Endothelial cell of umbilical vein (primary cell): ENCODE measurements around the gene TOP2A. TPM values are rescaled to one million over a fixed set of nuclear protein-coding genes. Genes with fewer than 3 reads are reported as not detected.

Experiments
- BruUV-seq: library from RNA; stranded (reverse); fragments of 400-500 nt; replicated peaks from 2 replicates; lab custom pipeline; 2021; lab: Mats Ljungman, UMichigan
- CTCF ChIA-PET: fragments of 300-600, 350-600 bp; sonication (Branson Sonifier 250); formaldehyde crosslinking; loops from one replicate; lab custom pipeline; 2021; ENCODE audit warnings: antibody characterized with exemption, inconsistent platforms; lab: Charles Lee
- POLR2A ChIA-PET: fragments of 300-600, 350-600 bp; sonication (Branson Sonifier 250); formaldehyde crosslinking; loops from one replicate; lab custom pipeline; 2021; ENCODE audit warnings: antibody characterized with exemption, inconsistent platforms; lab: Charles Lee
- DNase-seq: peaks from one replicate; pipeline ENCODE4 v3.0.0-alpha.2; 2011; ENCODE audit warnings: low read depth, low spot score
- FAIRE-seq: peaks from 2 replicates; lab custom pipeline; 2011; peaks lifted over from hg19 to GRCh38; lab: Jason Lieb, UNC
- H2AFZ ChIP-seq: 2 replicates; pipeline ENCODE4 v1.6.0; 2012; ENCODE audit warnings: low read depth, low read length, control low read depth, inconsistent platforms
- H3K27ac ChIP-seq: 2 replicates; pipeline ENCODE4 v1.5.1; 2011; ENCODE audit warnings: low read depth, mild to moderate bottlenecking, control low read depth, low read length, moderate library complexity; ENCODE audit not compliant: insufficient read depth
- H3K27me3 ChIP-seq, 2 experiments: 2 replicates each; pipeline versions ENCODE4 v1.6.0 to v1.6.1; 2011; ENCODE audit warnings: low read length in 2 of 2, mixed read lengths in 1 of 2; ENCODE audit not compliant: control insufficient read depth in 2 of 2, insufficient read depth in 2 of 2
- H3K36me3 ChIP-seq, 2 experiments: 2 replicates in 1 of 2; 3 replicates in 1 of 2; pipeline ENCODE4 v1.5.1; 2011; ENCODE audit warnings: low read length in 2 of 2, mild to moderate bottlenecking in 1 of 2, moderate library complexity in 1 of 2; ENCODE audit not compliant: control insufficient read depth in 2 of 2, insufficient read depth in 2 of 2; ENCODE audit errors: extremely low read depth in 1 of 2
- H3K4me1 ChIP-seq: 3 replicates; pipeline ENCODE4 v1.5.1; 2011; ENCODE audit warnings: mild to moderate bottlenecking, low read length; ENCODE audit not compliant: control insufficient read depth, insufficient read depth; ENCODE audit errors: extremely low read depth
- H3K4me2 ChIP-seq: 2 replicates; pipeline ENCODE4 v1.6.1; 2011; ENCODE audit warnings: low read length, control low read depth, mixed read lengths; ENCODE audit not compliant: insufficient read depth
- H3K4me3 ChIP-seq, 3 experiments: fragments of 200-600 bp in 1 of 3; sonication (generic), shearing (Covaris generic) in 1 of 3; replicated peaks in 1 of 3; 2 replicates each; pipeline ENCODE4 v1.5.1; 2011 to 2016; ENCODE audit warnings: control low read depth in 3 of 3, low read length in 3 of 3, mild to moderate bottlenecking in 2 of 3, inconsistent platforms in 1 of 3, low read depth in 1 of 3, moderate library complexity in 1 of 3; ENCODE audit not compliant: insufficient read depth in 1 of 3
- H3K79me2 ChIP-seq: 2 replicates; pipeline ENCODE4 v1.6.0; 2012; ENCODE audit warnings: low read length, inconsistent platforms; ENCODE audit not compliant: control insufficient read depth, insufficient read depth
- H3K9ac ChIP-seq: replicated peaks from 2 replicates; pipeline ENCODE3; 2011; ENCODE audit warnings: low read length, control low read depth; ENCODE audit not compliant: insufficient read depth; ENCODE audit errors: extremely low read depth
- H3K9me1 ChIP-seq: replicated peaks from 3 replicates; pipeline ENCODE4 v1.6.0; 2011; ENCODE audit warnings: mild to moderate bottlenecking, low read length; ENCODE audit not compliant: control insufficient read depth, insufficient read depth; ENCODE audit errors: extremely low read depth
- H3K9me3 ChIP-seq: replicated peaks from 2 replicates; pipeline ENCODE4 v1.5.1; 2012; ENCODE audit warnings: low read length, inconsistent platforms; ENCODE audit not compliant: control insufficient read depth, insufficient read depth
- H4K20me1 ChIP-seq: replicated peaks from 2 replicates; pipeline ENCODE3; 2011; ENCODE audit warnings: mild to moderate bottlenecking, low read length; ENCODE audit not compliant: control insufficient read depth, insufficient read depth; ENCODE audit errors: extremely low read depth
- EZH2 ChIP-seq: IDR thresholded peaks from 2 replicates; pipeline ENCODE4 v1.6.1; 2012; ENCODE audit warnings: borderline replicate concordance, low read depth, mild to moderate bottlenecking, moderate library complexity, low read length, inconsistent platforms; ENCODE audit not compliant: severe bottlenecking
- FOS ChIP-seq: IDR thresholded peaks from 2 replicates; pipeline ENCODE4 v1.6.1; 2011; ENCODE audit warnings: mild to moderate bottlenecking, low read length, moderate library complexity, borderline replicate concordance; ENCODE audit not compliant: insufficient read depth
- GATA2 ChIP-seq: IDR thresholded peaks from 2 replicates; pipeline ENCODE4 v1.7.0; 2011; ENCODE audit warnings: low read depth, mild to moderate bottlenecking, moderate library complexity, mixed read lengths, low read length; ENCODE audit not compliant: insufficient read length, insufficient read depth
- JUN ChIP-seq: IDR thresholded peaks from 2 replicates; pipeline ENCODE4 v1.6.1; 2011; ENCODE audit warnings: borderline replicate concordance, low read depth; ENCODE audit not compliant: insufficient read length, insufficient read depth
- MAX ChIP-seq: IDR thresholded peaks from 2 replicates; pipeline ENCODE4 v1.6.1; 2011; ENCODE audit not compliant: insufficient read depth, insufficient read length
- MYC ChIP-seq: IDR thresholded peaks from one replicate; pipeline ENCODE4 v1.6.1; 2011; ENCODE audit warnings: mild to moderate bottlenecking, low read depth, low read length
- POLR2A ChIP-seq: IDR thresholded peaks from 2 replicates; pipeline ENCODE4 v1.6.1; 2012; ENCODE audit warnings: low read depth, mild to moderate bottlenecking, control low read depth, low read length
- POLR2AphosphoS5 ChIP-seq: IDR thresholded peaks from 2 replicates; pipeline ENCODE4 v1.6.1; 2012; ENCODE audit warnings: low read depth, mild to moderate bottlenecking, control low read depth, low read length, moderate library complexity; ENCODE audit not compliant: insufficient read depth
- dilution Hi-C: fragments of 300-500 bp; cut with MboI; formaldehyde crosslinking; loops from one replicate; pipeline ENCODE4 v1.15.0; 2019; ENCODE audit warnings: low sequenced_read_pairs; ENCODE audit not compliant: extremely low pct_ligation_motif_present
- intact Hi-C: fragments of 100-400 bp; cut with micrococcal nuclease; formaldehyde crosslinking; loops from one replicate; pipeline ENCODE4 v1.10.0; 2022
- polyA plus RNA-seq, 4 experiments: library from polyadenylated mRNA; depleted of rRNA in 3 of 4; stranded (reverse) in 3 of 4; unstranded in 1 of 4; fragments of >200 nt; gene quantifications; 2 replicates each; pipeline versions ENCODE4 v1.2.1 to v1.2.3, GENCODE V29; 2011 to 2012; ENCODE audit warnings: missing spikeins in 1 of 4
- total RNA-seq: library from RNA; stranded (reverse); gene quantifications from 2 replicates; pipeline ENCODE4 v1.2.3, GENCODE V29; 2021
- TF ChIP-seq, protein P1 (sequence below), 2 donors: IDR thresholded peaks; 1 replicate in 1 of 2; 2 replicates in 1 of 2; pipeline ENCODE4 v1.5.1; 2011; ENCODE audit warnings: low read length in 2 of 2, mild to moderate bottlenecking in 2 of 2, moderate library complexity in 2 of 2, control low read depth in 1 of 2, inconsistent platforms in 1 of 2, low read depth in 1 of 2; ENCODE audit not compliant: insufficient read depth in 1 of 2; ENCODE audit errors: extremely low read depth in 1 of 2

The TOP2A gene
- total and polyA plus RNA-seq, 2 donors (not counting 3 experiments of a cell fraction or from before 2014, with no cell fraction given): 31.3 to 160 TPM

DNA sequence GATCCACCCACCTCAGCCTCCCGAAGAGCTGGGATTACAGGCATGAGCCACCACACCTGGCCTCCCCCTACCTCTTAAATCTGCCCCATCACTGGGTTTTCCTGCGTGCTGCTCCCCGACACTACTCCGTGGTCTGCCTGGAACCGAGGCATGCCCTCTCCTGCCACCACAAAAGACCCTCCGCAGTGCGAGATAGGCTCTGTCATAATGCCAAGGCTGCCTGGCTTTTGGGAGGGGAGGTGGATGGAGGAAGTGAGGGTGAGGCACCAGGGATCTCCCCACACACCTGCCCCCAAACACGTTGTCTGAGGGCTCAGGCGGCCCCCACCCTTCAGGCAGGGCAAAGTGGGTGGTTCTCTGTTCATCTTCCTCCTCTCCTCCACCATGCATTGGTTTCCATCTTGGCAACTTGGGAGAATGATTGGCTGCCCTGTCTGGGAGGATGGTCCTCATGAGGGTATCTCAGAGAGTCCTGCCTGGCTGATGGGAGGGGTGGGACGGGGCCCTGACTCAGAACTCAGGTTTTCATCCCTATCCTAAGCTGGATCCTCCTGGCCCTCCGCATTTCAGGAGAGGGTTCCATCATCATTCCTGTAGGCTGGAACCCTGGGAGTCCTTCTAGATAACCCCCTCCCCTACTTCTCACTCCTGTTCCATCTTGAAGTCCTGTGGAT is 48.7 kb upstream of the TOP2A start:
- Histone ChIP-seq H3K4me3 (no peak overlapping the region), H3K79me2 (no peaks in the 10 kb centered on the region), H3K9ac (no peak overlapping the region), H3K27ac (no peak overlapping the region), H3K9me3 (no peaks in the 10 kb centered on the region), H3K36me3 (no peaks in the 10 kb centered on the region), H4K20me1 (no peaks in the 10 kb centered on the region), H3K9me1 (no peaks in the 10 kb centered on the region), H3K4me1 (no peaks in the 10 kb centered on the region), H2AFZ (no peak overlapping the region), H3K27me3 (peaks cover 0 to 8% of the 10 kb centered on the region in 2 experiments), H3K4me2 (no peak overlapping the region)
- dilution Hi-C loops: no loop called here
- intact Hi-C loops: no loop called here
- BruUV-seq: no TSS peak
- DNase-seq (no peak), FAIRE-seq (no peak)
- TF ChIP-seq, protein P1, sequence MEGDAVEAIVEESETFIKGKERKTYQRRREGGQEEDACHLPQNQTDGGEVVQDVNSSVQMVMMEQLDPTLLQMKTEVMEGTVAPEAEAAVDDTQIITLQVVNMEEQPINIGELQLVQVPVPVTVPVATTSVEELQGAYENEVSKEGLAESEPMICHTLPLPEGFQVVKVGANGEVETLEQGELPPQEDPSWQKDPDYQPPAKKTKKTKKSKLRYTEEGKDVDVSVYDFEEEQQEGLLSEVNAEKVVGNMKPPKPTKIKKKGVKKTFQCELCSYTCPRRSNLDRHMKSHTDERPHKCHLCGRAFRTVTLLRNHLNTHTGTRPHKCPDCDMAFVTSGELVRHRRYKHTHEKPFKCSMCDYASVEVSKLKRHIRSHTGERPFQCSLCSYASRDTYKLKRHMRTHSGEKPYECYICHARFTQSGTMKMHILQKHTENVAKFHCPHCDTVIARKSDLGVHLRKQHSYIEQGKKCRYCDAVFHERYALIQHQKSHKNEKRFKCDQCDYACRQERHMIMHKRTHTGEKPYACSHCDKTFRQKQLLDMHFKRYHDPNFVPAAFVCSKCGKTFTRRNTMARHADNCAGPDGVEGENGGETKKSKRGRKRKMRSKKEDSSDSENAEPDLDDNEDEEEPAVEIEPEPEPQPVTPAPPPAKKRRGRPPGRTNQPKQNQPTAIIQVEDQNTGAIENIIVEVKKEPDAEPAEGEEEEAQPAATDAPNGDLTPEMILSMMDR (IDR thresholded peaks at IDR 0.05; ENCODE audit: extremely low read depth in 1 of 2, insufficient read depth in 1 of 2, low read depth in 1 of 2, low read length in 2 of 2): no peak
- no peak for TF ChIP-seq JUN
- TF ChIP-seq MAX: no peak
- no peak for TF ChIP-seq EZH2
- no peak for TF ChIP-seq GATA2
- TF ChIP-seq MYC: no peak
- no peak for TF ChIP-seq FOS
- TF ChIP-seq POLR2AphosphoS5: no peak
- TF ChIP-seq POLR2A: no peak
- ChIA-PET CTCF (interaction anchor here (1.0 to 5.9 kb wide), 4 partner anchors 10 to 31 kb away, joined by 4 to 43 read pairs (median 4); no protein-coding TSS in a partner anchor), POLR2A (interaction anchor here (1.3 kb wide), 1 partner anchor 9 kb away, joined by 3 read pairs; no protein-coding TSS in a partner anchor)
